Upper lobe of left lung (tissue), 6 donors: ENCODE measurements around the gene TRIM44. TPM values are rescaled to one million over a fixed set of nuclear protein-coding genes. Genes with fewer than 3 reads are reported as not detected.
"Not testable (repeated sequence)": the region's sequence is repeated elsewhere in the genome, so short reads cannot be mapped to it uniquely, and the experiment has no call there.

Experiments used
- ATAC-seq, 2 donors: fragments of 200-7000 bp; cut with Tn5 transposase; one replicate each; pipeline ENCODE4 v1.9.1; 2022; ENCODE audit warnings: mild to moderate bottlenecking in 2 of 2, moderate library complexity in 2 of 2; ENCODE audit not compliant: low FRiP score in 2 of 2
- DNase-seq, 2 donors: peaks; one replicate each; pipeline ENCODE4 v3.0.0-alpha.2; 2019 to 2020
- H3K27ac ChIP-seq, 4 donors: fragments of 200-600 bp; sonication (generic); one replicate each; pipeline ENCODE4 v1.5.1; 2016 to 2019
- H3K27me3 ChIP-seq, 4 donors: fragments of 200-600 bp; sonication (generic); one replicate each; pipeline ENCODE4 v1.5.1; 2017 to 2019
- H3K36me3 ChIP-seq, 4 donors: fragments of 200-600 bp; sonication (generic); one replicate each; pipeline ENCODE4 v1.5.1; 2016 to 2019
- H3K4me1 ChIP-seq, 4 donors: fragments of 200-600 bp; sonication (generic); one replicate each; pipeline ENCODE4 v1.5.1; 2018 to 2019
- H3K4me3 ChIP-seq, 4 donors: fragments of 200-600 bp; sonication (generic); one replicate each; pipeline ENCODE4 v1.5.1; 2017 to 2019; ENCODE audit warnings: mild to moderate bottlenecking in 2 of 4, moderate library complexity in 1 of 4
- H3K9me3 ChIP-seq, 4 donors: fragments of 200-600 bp; sonication (generic); one replicate each; pipeline ENCODE4 v1.5.1; 2018 to 2019
- CTCF ChIP-seq, 6 experiments: fragments of 450-650 bp in 4 of 6; fragments of 200-600 bp in 2 of 6; sonication (generic) in 2 of 6; IDR thresholded peaks; one replicate each; pipeline ENCODE4 v1.5.1; 2016 to 2019; ENCODE audit warnings: antibody characterized with exemption in 6 of 6
- EP300 ChIP-seq, 4 donors: sonication (generic); formaldehyde crosslinking; IDR thresholded peaks; one replicate each; pipeline ENCODE4 v1.5.1; 2017; ENCODE audit warnings: antibody characterized with exemption in 4 of 4, control low read depth in 2 of 4
- POLR2A ChIP-seq, 4 donors: fragments of 450-650 bp; IDR thresholded peaks; one replicate each; pipeline ENCODE4 v1.5.1; 2016 to 2017; ENCODE audit warnings: antibody characterized with exemption in 4 of 4, mild to moderate bottlenecking in 2 of 4
- POLR2AphosphoS5 ChIP-seq, 2 donors: sonication (generic); formaldehyde crosslinking; IDR thresholded peaks; one replicate each; pipeline ENCODE4 v1.5.1; 2017; ENCODE audit warnings: antibody characterized with exemption in 2 of 2
- WGBS, 2 donors: methylation state at CpG; one replicate each; pipeline ENCODE4 v1.1.5; 2017 to 2018; 5-methylcytosine and 5-hydroxymethylcytosine counted together
- total RNA-seq, 6 donors: library from RNA; depleted of rRNA in 4 of 6; stranded (reverse); fragments of >200 nt in 4 of 6; gene quantifications; one replicate each; pipeline versions ENCODE4 v1.1.0 to v1.2.1, GENCODE V29; 2016 to 2021
- donor health status: DM: no; HTN: no; CAD: no; lungs with moderate emphysema.
- donor health status: DM: no; HTN: yes; CAD: no; lungs with severe emphysema.

TRIM44 gene
- total RNA-seq, 6 donors from 2014 or later: 48.9 to 133 (median 64.0) TPM

- TF ChIP-seq EP300 (IDR thresholded peaks at IDR 0.05): no peak
- no peak for TF ChIP-seq POLR2A (IDR thresholded peaks at IDR 0.05)
- no peak for TF ChIP-seq POLR2AphosphoS5 (IDR thresholded peaks at IDR 0.05)
- TF ChIP-seq CTCF (IDR thresholded peaks at IDR 0.05): no peak
- Histone ChIP-seq H3K36me3 (no peaks in the 10 kb centered on the region), H3K4me1 (no peaks in the 10 kb centered on the region), H3K27ac (no peak overlapping the region), H3K27me3 (no peaks in the 10 kb centered on the region), H3K4me3 (no peak overlapping the region), H3K9me3 (no peaks in the 10 kb centered on the region)
- DNase-seq (no peak), ATAC-seq (no peak)
Observed at GRCh38 chr11:35711924-35712323, 49.3 kb downstream of the TRIM44 start.

- no peak overlapping the region for H3K27ac ChIP-seq
- no peak for DNase-seq
- no peaks in the 10 kb centered on the region for H3K9me3 ChIP-seq
- H3K27me3 ChIP-seq: no peaks in the 10 kb centered on the region
- no peaks in the 10 kb centered on the region for H3K36me3 ChIP-seq
- ATAC-seq: no peak
- H3K4me3 ChIP-seq: no peak overlapping the region
- TF ChIP-seq POLR2A (IDR thresholded peaks at IDR 0.05) (no peak), POLR2AphosphoS5 (IDR thresholded peaks at IDR 0.05) (no peak)
- WGBS, 2 donors: 92 to 96% methylated on average over 3 of the region's 3 CpGs
- no peaks in the 10 kb centered on the region for H3K4me1 ChIP-seq
Observed at GRCh38 chr11:35712533-35712932, 50.0 kb downstream of the TRIM44 start.

- ATAC-seq: no peak
- Histone ChIP-seq H3K4me1 (no peaks in the 10 kb centered on the region), H3K27ac (no peak overlapping the region), H3K27me3 (no peaks in the 10 kb centered on the region), H3K9me3 (no peaks in the 10 kb centered on the region), H3K36me3 (no peaks in the 10 kb centered on the region), H3K4me3 (no peak overlapping the region)
- TF ChIP-seq POLR2A (IDR thresholded peaks at IDR 0.05): no peak
- TF ChIP-seq CTCF (IDR thresholded peaks at IDR 0.05): no peak
- TF ChIP-seq POLR2AphosphoS5 (IDR thresholded peaks at IDR 0.05): no peak
- no peak for TF ChIP-seq EP300 (IDR thresholded peaks at IDR 0.05)
- 91 to 95% methylated on average over 3 of the region's 3 CpGs for WGBS, 2 donors
- no peak for DNase-seq
Observed at GRCh38 chr11:35714882-35715627, 52.5 kb downstream of the TRIM44 start.

- H3K27ac ChIP-seq, H3K27me3 ChIP-seq, ATAC-seq, H3K4me3 ChIP-seq, H3K36me3 ChIP-seq, H3K4me1 ChIP-seq, DNase-seq, H3K9me3 ChIP-seq: not testable (repeated sequence)
- 55% methylated on average over 2 of the region's 2 CpGs for WGBS, 2 donors
Observed at GRCh38 chr11:35715677-35716076, 53.1 kb downstream of the TRIM44 start.

GRCh38 chr11:35717043-35717442, 54.5 kb downstream of the TRIM44 start:
- TF ChIP-seq EP300 (IDR thresholded peaks at IDR 0.05): no peak
- no peak for TF ChIP-seq POLR2A (IDR thresholded peaks at IDR 0.05)
- TF ChIP-seq POLR2AphosphoS5 (IDR thresholded peaks at IDR 0.05): no peak
- TF ChIP-seq CTCF (IDR thresholded peaks at IDR 0.05): no peak
- no peak for ATAC-seq
- Histone ChIP-seq H3K27ac (no peak overlapping the region), H3K27me3 (no peaks in the 10 kb centered on the region), H3K9me3 (no peaks in the 10 kb centered on the region), H3K4me3 (no peak overlapping the region), H3K4me1 (peaks cover under 1 to 6% (median 3%) of the 10 kb centered on the region in 4 donors), H3K36me3 (no peaks in the 10 kb centered on the region)
- no peak for DNase-seq
- 94 to 99% methylated on average over 2 of the region's 2 CpGs for WGBS, 2 donors

GRCh38 chr11:35717520-35717919, 54.9 kb downstream of the TRIM44 start:
- Histone ChIP-seq H3K27ac (no peak overlapping the region), H3K4me1 (peaks cover 5 to 6% (median 5%) of the 10 kb centered on the region in 4 donors), H3K9me3 (no peaks in the 10 kb centered on the region), H3K36me3 (no peaks in the 10 kb centered on the region), H3K4me3 (no peak overlapping the region), H3K27me3 (no peaks in the 10 kb centered on the region)
- ATAC-seq: no peak
- 92 to 94% methylated on average over 2 of the region's 2 CpGs for WGBS, 2 donors
- no peak for TF ChIP-seq EP300 (IDR thresholded peaks at IDR 0.05)
- no peak for TF ChIP-seq CTCF (IDR thresholded peaks at IDR 0.05)
- TF ChIP-seq POLR2AphosphoS5 (IDR thresholded peaks at IDR 0.05): no peak
- no peak for TF ChIP-seq POLR2A (IDR thresholded peaks at IDR 0.05)
- DNase-seq: no peak
